IMR-90 (cell line): ENCODE measurements around the gene FDXR.

ENCODE experiments used
- CTCF ChIP-seq: conservative IDR thresholded peaks from 2 replicates; pipeline ENCODE4 v1.5.1; 2012; ENCODE audit warnings: mild to moderate bottlenecking, low read depth, low read length, improper control_type of control experiment
- FOS ChIP-seq: fragments of 150-350 bp; IDR thresholded peaks from 2 replicates; pipeline ENCODE4 v1.6.1; 2016; ENCODE audit warnings: low read depth, low read length
- MAFK ChIP-seq: IDR thresholded peaks from 2 replicates; pipeline ENCODE4 v1.6.1; 2012; ENCODE audit warnings: low read depth, low read length, improper control_type of control experiment
- MAZ ChIP-seq: IDR thresholded peaks from 2 replicates; pipeline ENCODE4 v1.6.1; 2012; ENCODE audit warnings: low read depth, mild to moderate bottlenecking, low read length, improper control_type of control experiment, moderate library complexity, borderline replicate concordance
- MXI1 ChIP-seq: IDR thresholded peaks from 2 replicates; pipeline ENCODE4 v1.6.1; 2012; ENCODE audit warnings: low read depth, mild to moderate bottlenecking, low read length, moderate library complexity, borderline replicate concordance
- POLR2A ChIP-seq: IDR thresholded peaks from 2 replicates; pipeline ENCODE4 v1.6.1; 2012; ENCODE audit warnings: mild to moderate bottlenecking, low read depth, low read length
- RAD21 ChIP-seq: IDR thresholded peaks from 2 replicates; pipeline ENCODE4 v1.6.1; 2012; ENCODE audit warnings: low read length, improper control_type of control experiment
- RCOR1 ChIP-seq: IDR thresholded peaks from 2 replicates; pipeline ENCODE4 v1.6.1; 2012; ENCODE audit warnings: mild to moderate bottlenecking, low read length, improper control_type of control experiment; ENCODE audit not compliant: insufficient replicate concordance
- RFX5 ChIP-seq: IDR thresholded peaks from 2 replicates; pipeline ENCODE4 v1.8.0; 2012; ENCODE audit warnings: low read depth, mild to moderate bottlenecking, low read length, moderate library complexity
- SMC3 ChIP-seq: fragments of 150-350 bp; IDR thresholded peaks from 2 replicates; pipeline ENCODE4 v1.6.1; 2016; ENCODE audit warnings: low read depth, mild to moderate bottlenecking, antibody characterized with exemption, low read length, moderate library complexity
- USF2 ChIP-seq: fragments of 150-350 bp; IDR thresholded peaks from 2 replicates; pipeline ENCODE4 v1.6.1; 2017; ENCODE audit warnings: mild to moderate bottlenecking, antibody characterized with exemption, low read length, low read depth

- no peak for TF ChIP-seq CTCF
- no peak for TF ChIP-seq SMC3
- TF ChIP-seq RCOR1: no peak
- TF ChIP-seq POLR2A: no peak
- no peak for TF ChIP-seq MAZ
- TF ChIP-seq USF2: no peak
- no peak for TF ChIP-seq RAD21
- no peak for TF ChIP-seq FOS
- no peak for TF ChIP-seq MAFK
- no peak for TF ChIP-seq MXI1
- no peak for TF ChIP-seq RFX5
Measured at GRCh38 chr17:74836691-74837467, 35.9 kb downstream of the FDXR start.
